CD4-positive, CD25-positive, alpha-beta regulatory T cell (primary cell): ENCODE measurements around the gene HIP1R. TPM values are rescaled to one million over a fixed set of nuclear protein-coding genes. Genes with fewer than 3 reads are reported as not detected.

Source experiments
- ATAC-seq, 2 donors: fragments of 150-1000 bp; cut with Tn5 transposase; one replicate each; pipeline ENCODE4 v1.10.0; 2021; ENCODE audit warnings: low read depth in 2 of 2, moderate number of reproducible peaks in 2 of 2, moderate library complexity in 1 of 2
- DNase-seq, 3 donors: peaks; one replicate each; pipeline versions ENCODE4 v3.0.0 to v3.0.0-alpha.2; 2012 to 2022; ENCODE audit warnings: mixed read lengths in 1 of 3
- H3K27ac ChIP-seq: one replicate; pipeline ENCODE4 v1.7.0; 2013; ENCODE audit warnings: mild to moderate bottlenecking, low read length; ENCODE audit not compliant: insufficient read depth, poor library complexity, severe bottlenecking
- H3K27me3 ChIP-seq: one replicate; pipeline ENCODE4 v1.7.0; 2013; ENCODE audit warnings: low read length; ENCODE audit not compliant: control insufficient read depth, insufficient read depth
- H3K36me3 ChIP-seq: one replicate; pipeline ENCODE4 v1.7.0; 2013; ENCODE audit warnings: mild to moderate bottlenecking, low read length, moderate library complexity; ENCODE audit not compliant: control insufficient read depth, insufficient read depth
- H3K4me1 ChIP-seq: 2 replicates; pipeline ENCODE4 v1.7.0; 2013; ENCODE audit warnings: mild to moderate bottlenecking, low read length; ENCODE audit not compliant: insufficient read depth, control insufficient read depth, poor library complexity, severe bottlenecking
- H3K4me3 ChIP-seq: one replicate; pipeline ENCODE4 v1.7.0; 2013; ENCODE audit warnings: low read depth, mild to moderate bottlenecking, low read length, moderate library complexity
- H3K9me3 ChIP-seq, 2 experiments: 1 replicate in 1 of 2; 2 replicates in 1 of 2; pipeline ENCODE4 v1.7.0; 2013; ENCODE audit warnings: low read length in 2 of 2, mild to moderate bottlenecking in 1 of 2, moderate library complexity in 1 of 2; ENCODE audit not compliant: control insufficient read depth in 2 of 2
- H3K27ac Mint-ChIP-seq, 3 donors: one replicate each; pipeline ENCODE4 v1.8.0; 2020 to 2022; ENCODE audit warnings: mild to moderate bottlenecking in 3 of 3, mixed read lengths in 3 of 3, moderate library complexity in 2 of 3
- H3K27me3 Mint-ChIP-seq: one replicate; pipeline ENCODE4 v1.8.0; 2022; ENCODE audit warnings: mild to moderate bottlenecking, mixed read lengths
- H3K36me3 Mint-ChIP-seq: one replicate; pipeline ENCODE4 v1.8.0; 2020; ENCODE audit warnings: mixed read lengths
- H3K4me1 Mint-ChIP-seq, 4 donors: one replicate each; pipeline ENCODE4 v1.8.0; 2020 to 2022; ENCODE audit warnings: mixed read lengths in 4 of 4, mild to moderate bottlenecking in 1 of 4
- H3K4me3 Mint-ChIP-seq, 4 donors: one replicate each; pipeline ENCODE4 v1.8.0; 2020 to 2022; ENCODE audit warnings: mild to moderate bottlenecking in 4 of 4, mixed read lengths in 4 of 4, moderate library complexity in 3 of 4
- H3K9me3 Mint-ChIP-seq, 7 donors: one replicate each; pipeline ENCODE4 v1.8.0; 2020 to 2022; ENCODE audit warnings: mixed read lengths in 7 of 7, mild to moderate bottlenecking in 3 of 7, moderate library complexity in 2 of 7
- polyA plus RNA-seq, 4 donors: library from polyadenylated mRNA; unstranded; fragments of 300-500 nt; fragmentation: Illumina TruSeq; gene quantifications; one replicate each; pipeline ENCODE4 v1.2.3, GENCODE V29; 2021
- total RNA-seq: library from RNA; stranded (reverse); gene quantifications from one replicate; pipeline ENCODE4 v1.2.3, GENCODE V29; 2022

Gene HIP1R
- total and polyA plus RNA-seq, 5 donors from 2014 or later, result 3.8 to 56.0 (median 5.5) TPM

- Histone ChIP-seq H3K4me1 (peaks cover 20% of the 10 kb centered on the region), H3K27ac (peak overlapping the region; percentile 60), H3K27me3 (no peaks in the 10 kb centered on the region), H3K4me3 (peak overlapping the region; percentile 86), H3K9me3 (no peaks in the 10 kb centered on the region), H3K36me3 (no peaks in the 10 kb centered on the region)
- peaks cover 29% of the 10 kb centered on the region for H3K27me3 Mint-ChIP-seq
- H3K36me3 Mint-ChIP-seq, result no peaks in the 10 kb centered on the region
- H3K27ac Mint-ChIP-seq, result peak overlapping the region; percentile 81 to 98 (median 89)
- ATAC-seq, result peak; percentile 37 to 48
- peaks cover 0 to 3% (median 0%) of the 10 kb centered on the region in 7 donors for H3K9me3 Mint-ChIP-seq
- peaks cover 0 to 59% (median 27%) of the 10 kb centered on the region in 4 donors for H3K4me1 Mint-ChIP-seq
- peak in 2 of 3 donors; percentile 71 to 80 for DNase-seq
- peak overlapping the region; percentile 89 to 97 (median 96) for H3K4me3 Mint-ChIP-seq
Observed at GRCh38 chr12:122836027-122836921, 1.0 kb downstream of the HIP1R start.

- no peak for DNase-seq
Observed at GRCh38 chr12:122837306-122838265, 2.3 kb downstream of the HIP1R start.

GRCh38 chr12:122838841-122839240 lies 3.6 kb downstream of the HIP1R start:
- peaks cover 20% of the 10 kb centered on the region for H3K4me1 ChIP-seq
- H3K4me1 Mint-ChIP-seq, result peaks cover 0 to 66% (median 28%) of the 10 kb centered on the region in 4 donors
- H3K27ac Mint-ChIP-seq, result peak overlapping the region in 1 of 3 donors; percentile 64
- H3K9me3 Mint-ChIP-seq, result peaks cover 0 to 1% (median 0%) of the 10 kb centered on the region in 7 donors
- H3K27me3 ChIP-seq, result no peaks in the 10 kb centered on the region
- DNase-seq (no peak), ATAC-seq (no peak)
- H3K36me3 ChIP-seq, result no peaks in the 10 kb centered on the region
- H3K4me3 Mint-ChIP-seq, result peak overlapping the region in 1 of 4 donors; percentile 17
- no peak overlapping the region for H3K4me3 ChIP-seq
- no peak overlapping the region for H3K27ac ChIP-seq
- no peaks in the 10 kb centered on the region for H3K9me3 ChIP-seq
- H3K27me3 Mint-ChIP-seq, result peaks cover 20% of the 10 kb centered on the region
- no peaks in the 10 kb centered on the region for H3K36me3 Mint-ChIP-seq

More at GRCh38 chr12:122837306-122838265, 2.3 kb downstream of the HIP1R start:
- Histone ChIP-seq H3K4me3 (no peak overlapping the region), H3K9me3 (no peaks in the 10 kb centered on the region), H3K4me1 (peaks cover 20% of the 10 kb centered on the region), H3K27me3 (no peaks in the 10 kb centered on the region), H3K36me3 (no peaks in the 10 kb centered on the region), H3K27ac (no peak overlapping the region)
- Mint-ChIP-seq H3K4me3 (peak overlapping the region; percentile 89 to 97 (median 96)), H3K9me3 (peaks cover 0 to 1% (median 0%) of the 10 kb centered on the region in 7 donors), H3K27me3 (peaks cover 25% of the 10 kb centered on the region), H3K4me1 (peaks cover 0 to 68% (median 30%) of the 10 kb centered on the region in 4 donors), H3K27ac (peak overlapping the region; percentile 77 to 98 (median 81)), H3K36me3 (no peaks in the 10 kb centered on the region)
- no peak for ATAC-seq

- Mint-ChIP-seq H3K4me3 (no peak overlapping the region), H3K9me3 (no peaks in the 10 kb centered on the region), H3K27me3 (peaks cover 8% of the 10 kb centered on the region), H3K4me1 (peaks cover 0 to 60% (median 22%) of the 10 kb centered on the region in 4 donors), H3K36me3 (no peaks in the 10 kb centered on the region), H3K27ac (peak overlapping the region in 2 of 3 donors; percentile 54 to 76)
- Histone ChIP-seq H3K9me3 (no peaks in the 10 kb centered on the region), H3K27me3 (no peaks in the 10 kb centered on the region), H3K36me3 (no peaks in the 10 kb centered on the region), H3K4me3 (no peak overlapping the region), H3K27ac (no peak overlapping the region), H3K4me1 (peaks cover 11% of the 10 kb centered on the region)
- ATAC-seq (no peak), DNase-seq (no peak)
Observed at GRCh38 chr12:122839907-122840554, 4.8 kb downstream of the HIP1R start.

GRCh38 chr12:122840580-122841513 lies 5.6 kb downstream of the HIP1R start:
- ATAC-seq, result no peak
- no peak overlapping the region for H3K4me3 Mint-ChIP-seq
- peaks cover 0 to 60% (median 22%) of the 10 kb centered on the region in 4 donors for H3K4me1 Mint-ChIP-seq
- Histone ChIP-seq H3K4me3 (no peak overlapping the region), H3K4me1 (peaks cover 11% of the 10 kb centered on the region), H3K27ac (no peak overlapping the region), H3K9me3 (no peaks in the 10 kb centered on the region), H3K36me3 (no peaks in the 10 kb centered on the region), H3K27me3 (no peaks in the 10 kb centered on the region)
- H3K27me3 Mint-ChIP-seq, result peaks cover 8% of the 10 kb centered on the region
- DNase-seq, result no peak
- H3K36me3 Mint-ChIP-seq, result no peaks in the 10 kb centered on the region
- H3K9me3 Mint-ChIP-seq, result no peaks in the 10 kb centered on the region
- H3K27ac Mint-ChIP-seq, result peak overlapping the region; percentile 54 to 76 (median 75)

- H3K36me3 Mint-ChIP-seq, result no peaks in the 10 kb centered on the region
Observed at GRCh38 chr12:122841544-122842321, 6.5 kb downstream of the HIP1R start.

More at GRCh38 chr12:122841544-122842321, 6.5 kb downstream of the HIP1R start:
- Histone ChIP-seq H3K27me3 (no peaks in the 10 kb centered on the region), H3K27ac (no peak overlapping the region), H3K4me3 (no peak overlapping the region), H3K9me3 (no peaks in the 10 kb centered on the region), H3K4me1 (peaks cover 3% of the 10 kb centered on the region), H3K36me3 (no peaks in the 10 kb centered on the region)
- peaks cover 0 to 55% (median 19%) of the 10 kb centered on the region in 4 donors for H3K4me1 Mint-ChIP-seq
- H3K9me3 Mint-ChIP-seq, result no peaks in the 10 kb centered on the region
- no peak overlapping the region for H3K27ac Mint-ChIP-seq
- ATAC-seq (no peak), DNase-seq (no peak)
- H3K4me3 Mint-ChIP-seq, result peak overlapping the region in 1 of 4 donors; percentile 43
- peaks cover 1% of the 10 kb centered on the region for H3K27me3 Mint-ChIP-seq
